HepG2 (cell line): ENCODE data around the gene IMPDH1. TPM values are rescaled to one million over a fixed set of nuclear protein-coding genes. Genes with fewer than 3 reads are reported as not detected.

Source experiments
- ATF3 ChIP-seq: sonication (generic); formaldehyde crosslinking; IDR thresholded peaks from 2 replicates; pipeline ENCODE4 v1.4.0; 2020; ENCODE audit warnings: missing genetic modification reagents
- DMAP1 ChIP-seq: IDR thresholded peaks from 2 replicates; pipeline ENCODE4 v1.6.1; 2016
- MAZ ChIP-seq, 2 experiments: sonication (generic) in 1 of 2; formaldehyde crosslinking in 1 of 2; IDR thresholded peaks; 2 replicates each; pipeline versions ENCODE4 v1.5.0 to v1.6.1; 2012 to 2020; ENCODE audit warnings: low read depth in 2 of 2, mild to moderate bottlenecking in 2 of 2, borderline replicate concordance in 1 of 2, improper control_type of control experiment in 1 of 2, low read length in 1 of 2, missing genetic modification reagents in 1 of 2, moderate library complexity in 1 of 2
- MED8 ChIP-seq: sonication (generic); formaldehyde crosslinking; IDR thresholded peaks from 2 replicates; pipeline ENCODE4 v1.8.1; 2023; ENCODE audit warnings: mild to moderate bottlenecking, missing genetic modification reagents; ENCODE audit not compliant: insufficient replicate concordance
- MEIS1 ChIP-seq: sonication (generic); formaldehyde crosslinking; IDR thresholded peaks from 2 replicates; pipeline ENCODE4 v1.9.0; 2021; ENCODE audit warnings: mild to moderate bottlenecking, missing genetic modification reagents, moderate library complexity, borderline replicate concordance
- RAD21 ChIP-seq: fragments of 450-650 bp; formaldehyde crosslinking; IDR thresholded peaks from 2 replicates; pipeline ENCODE4 v1.5.0; 2020; ENCODE audit warnings: mild to moderate bottlenecking
- RARA ChIP-seq: IDR thresholded peaks from 2 replicates; pipeline ENCODE4 v1.6.1; 2016; ENCODE audit warnings: missing genetic modification reagents, missing compliant biosample characterization
- SOX5 ChIP-seq: IDR thresholded peaks from 2 replicates; pipeline ENCODE4 v1.6.1; 2016; ENCODE audit warnings: borderline replicate concordance
- ZKSCAN5 ChIP-seq: sonication (generic); formaldehyde crosslinking; IDR thresholded peaks from 2 replicates; pipeline ENCODE4 v1.5.1; 2020; ENCODE audit warnings: mild to moderate bottlenecking, missing genetic modification reagents
- ZMYM3 ChIP-seq: sonication (generic); formaldehyde crosslinking; IDR thresholded peaks from 2 replicates; pipeline ENCODE4 v1.5.1; 2020; ENCODE audit warnings: mild to moderate bottlenecking, missing genetic modification reagents
- ZNF264 ChIP-seq: sonication (generic); formaldehyde crosslinking; IDR thresholded peaks from 2 replicates; pipeline ENCODE4 v1.4.0; 2020; ENCODE audit warnings: missing genetic modification reagents
- ZNF543 ChIP-seq: sonication (generic); formaldehyde crosslinking; IDR thresholded peaks from 2 replicates; pipeline ENCODE4 v1.4.0; 2020; ENCODE audit warnings: mild to moderate bottlenecking, missing genetic modification reagents
- ZNF563 ChIP-seq: sonication (generic); formaldehyde crosslinking; IDR thresholded peaks from 2 replicates; pipeline ENCODE4 v1.8.0; 2022; ENCODE audit warnings: mild to moderate bottlenecking, moderate library complexity, missing genetic modification reagents
- ZNF572 ChIP-seq: sonication (generic); formaldehyde crosslinking; IDR thresholded peaks from 2 replicates; pipeline ENCODE4 v1.5.1; 2020; ENCODE audit warnings: mild to moderate bottlenecking, missing genetic modification reagents
- ZNF644 ChIP-seq: IDR thresholded peaks from 2 replicates; pipeline ENCODE4 v1.6.1; 2016; ENCODE audit warnings: low read depth
- ZNF772 ChIP-seq: sonication (generic); formaldehyde crosslinking; IDR thresholded peaks from 2 replicates; pipeline ENCODE4 v1.5.0; 2020; ENCODE audit warnings: mild to moderate bottlenecking, missing genetic modification reagents
- ZNF816 ChIP-seq: sonication (generic); formaldehyde crosslinking; IDR thresholded peaks from 2 replicates; pipeline ENCODE4 v1.8.0; 2022; ENCODE audit warnings: missing genetic modification reagents, mild to moderate bottlenecking, borderline replicate concordance
- ZNF839 ChIP-seq: sonication (generic); formaldehyde crosslinking; IDR thresholded peaks from 2 replicates; pipeline ENCODE4 v1.4.0; 2020; ENCODE audit warnings: missing genetic modification reagents, mild to moderate bottlenecking, borderline replicate concordance
- polyA plus RNA-seq, 8 experiments: library from polyadenylated mRNA; depleted of rRNA in 3 of 8; stranded (reverse) in 7 of 8; unstranded in 1 of 8; fragments of >200 nt; fragmentation: Illumina TruSeq in 4 of 8; extraction: Trizol in 4 of 8; gene quantifications; 2 replicates each; pipeline versions ENCODE4 v1.2.1 to v1.2.3, GENCODE V29; 2011 to 2016; ENCODE audit warnings: low read depth in 4 of 8, missing spikeins in 1 of 8, mixed read lengths in 1 of 8; ENCODE audit not compliant: insufficient read depth in 1 of 8
- total RNA-seq, 5 experiments: library from RNA; depleted of rRNA; stranded (reverse); fragments of >200 nt; fragmentation: Illumina TruSeq; extraction: Trizol; gene quantifications; 2 replicates each; pipeline ENCODE4 v1.2.3, GENCODE V29; 2016; ENCODE audit warnings: low read depth in 1 of 5
- TF ChIP-seq, protein P1 (sequence below): sonication (generic); formaldehyde crosslinking; IDR thresholded peaks from 2 replicates; pipeline ENCODE4 v1.9.0; 2021; ENCODE audit warnings: mild to moderate bottlenecking, missing genetic modification reagents
- TF ChIP-seq, protein P2 (sequence below): sonication (generic); formaldehyde crosslinking; conservative IDR thresholded peaks from 2 replicates; pipeline ENCODE4 v1.4.0; 2020; ENCODE audit warnings: mild to moderate bottlenecking, missing genetic modification reagents, moderate library complexity

IMPDH1 gene
- total and polyA plus RNA-seq, 2 of the 13 experiments (the other 11 are each of a cell fraction or from before 2014, with no cell fraction given), result 22.8 to 34.0 TPM

GRCh38 chr7:128405471-128406313, 4.1 kb downstream of the IMPDH1 start (continued):
- TF ChIP-seq, protein P1, sequence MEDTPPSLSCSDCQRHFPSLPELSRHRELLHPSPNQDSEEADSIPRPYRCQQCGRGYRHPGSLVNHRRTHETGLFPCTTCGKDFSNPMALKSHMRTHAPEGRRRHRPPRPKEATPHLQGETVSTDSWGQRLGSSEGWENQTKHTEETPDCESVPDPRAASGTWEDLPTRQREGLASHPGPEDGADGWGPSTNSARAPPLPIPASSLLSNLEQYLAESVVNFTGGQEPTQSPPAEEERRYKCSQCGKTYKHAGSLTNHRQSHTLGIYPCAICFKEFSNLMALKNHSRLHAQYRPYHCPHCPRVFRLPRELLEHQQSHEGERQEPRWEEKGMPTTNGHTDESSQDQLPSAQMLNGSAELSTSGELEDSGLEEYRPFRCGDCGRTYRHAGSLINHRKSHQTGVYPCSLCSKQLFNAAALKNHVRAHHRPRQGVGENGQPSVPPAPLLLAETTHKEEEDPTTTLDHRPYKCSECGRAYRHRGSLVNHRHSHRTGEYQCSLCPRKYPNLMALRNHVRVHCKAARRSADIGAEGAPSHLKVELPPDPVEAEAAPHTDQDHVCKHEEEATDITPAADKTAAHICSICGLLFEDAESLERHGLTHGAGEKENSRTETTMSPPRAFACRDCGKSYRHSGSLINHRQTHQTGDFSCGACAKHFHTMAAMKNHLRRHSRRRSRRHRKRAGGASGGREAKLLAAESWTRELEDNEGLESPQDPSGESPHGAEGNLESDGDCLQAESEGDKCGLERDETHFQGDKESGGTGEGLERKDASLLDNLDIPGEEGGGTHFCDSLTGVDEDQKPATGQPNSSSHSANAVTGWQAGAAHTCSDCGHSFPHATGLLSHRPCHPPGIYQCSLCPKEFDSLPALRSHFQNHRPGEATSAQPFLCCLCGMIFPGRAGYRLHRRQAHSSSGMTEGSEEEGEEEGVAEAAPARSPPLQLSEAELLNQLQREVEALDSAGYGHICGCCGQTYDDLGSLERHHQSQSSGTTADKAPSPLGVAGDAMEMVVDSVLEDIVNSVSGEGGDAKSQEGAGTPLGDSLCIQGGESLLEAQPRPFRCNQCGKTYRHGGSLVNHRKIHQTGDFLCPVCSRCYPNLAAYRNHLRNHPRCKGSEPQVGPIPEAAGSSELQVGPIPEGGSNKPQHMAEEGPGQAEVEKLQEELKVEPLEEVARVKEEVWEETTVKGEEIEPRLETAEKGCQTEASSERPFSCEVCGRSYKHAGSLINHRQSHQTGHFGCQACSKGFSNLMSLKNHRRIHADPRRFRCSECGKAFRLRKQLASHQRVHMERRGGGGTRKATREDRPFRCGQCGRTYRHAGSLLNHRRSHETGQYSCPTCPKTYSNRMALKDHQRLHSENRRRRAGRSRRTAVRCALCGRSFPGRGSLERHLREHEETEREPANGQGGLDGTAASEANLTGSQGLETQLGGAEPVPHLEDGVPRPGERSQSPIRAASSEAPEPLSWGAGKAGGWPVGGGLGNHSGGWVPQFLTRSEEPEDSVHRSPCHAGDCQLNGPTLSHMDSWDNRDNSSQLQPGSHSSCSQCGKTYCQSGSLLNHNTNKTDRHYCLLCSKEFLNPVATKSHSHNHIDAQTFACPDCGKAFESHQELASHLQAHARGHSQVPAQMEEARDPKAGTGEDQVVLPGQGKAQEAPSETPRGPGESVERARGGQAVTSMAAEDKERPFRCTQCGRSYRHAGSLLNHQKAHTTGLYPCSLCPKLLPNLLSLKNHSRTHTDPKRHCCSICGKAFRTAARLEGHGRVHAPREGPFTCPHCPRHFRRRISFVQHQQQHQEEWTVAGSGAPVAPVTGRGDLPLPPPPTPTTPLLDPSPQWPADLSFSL (CRISPR knock-in tag), result no peak
- no peak for TF ChIP-seq ATF3 (CRISPR knock-in tag)
- TF ChIP-seq, protein P2, sequence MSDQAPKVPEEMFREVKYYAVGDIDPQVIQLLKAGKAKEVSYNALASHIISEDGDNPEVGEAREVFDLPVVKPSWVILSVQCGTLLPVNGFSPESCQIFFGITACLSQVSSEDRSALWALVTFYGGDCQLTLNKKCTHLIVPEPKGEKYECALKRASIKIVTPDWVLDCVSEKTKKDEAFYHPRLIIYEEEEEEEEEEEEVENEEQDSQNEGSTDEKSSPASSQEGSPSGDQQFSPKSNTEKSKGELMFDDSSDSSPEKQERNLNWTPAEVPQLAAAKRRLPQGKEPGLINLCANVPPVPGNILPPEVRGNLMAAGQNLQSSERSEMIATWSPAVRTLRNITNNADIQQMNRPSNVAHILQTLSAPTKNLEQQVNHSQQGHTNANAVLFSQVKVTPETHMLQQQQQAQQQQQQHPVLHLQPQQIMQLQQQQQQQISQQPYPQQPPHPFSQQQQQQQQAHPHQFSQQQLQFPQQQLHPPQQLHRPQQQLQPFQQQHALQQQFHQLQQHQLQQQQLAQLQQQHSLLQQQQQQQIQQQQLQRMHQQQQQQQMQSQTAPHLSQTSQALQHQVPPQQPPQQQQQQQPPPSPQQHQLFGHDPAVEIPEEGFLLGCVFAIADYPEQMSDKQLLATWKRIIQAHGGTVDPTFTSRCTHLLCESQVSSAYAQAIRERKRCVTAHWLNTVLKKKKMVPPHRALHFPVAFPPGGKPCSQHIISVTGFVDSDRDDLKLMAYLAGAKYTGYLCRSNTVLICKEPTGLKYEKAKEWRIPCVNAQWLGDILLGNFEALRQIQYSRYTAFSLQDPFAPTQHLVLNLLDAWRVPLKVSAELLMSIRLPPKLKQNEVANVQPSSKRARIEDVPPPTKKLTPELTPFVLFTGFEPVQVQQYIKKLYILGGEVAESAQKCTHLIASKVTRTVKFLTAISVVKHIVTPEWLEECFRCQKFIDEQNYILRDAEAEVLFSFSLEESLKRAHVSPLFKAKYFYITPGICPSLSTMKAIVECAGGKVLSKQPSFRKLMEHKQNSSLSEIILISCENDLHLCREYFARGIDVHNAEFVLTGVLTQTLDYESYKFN, result no peak
- peak; percentile 65; the same call in 1 of the 2 replicates for TF ChIP-seq ZNF772
- TF ChIP-seq ZNF816 (CRISPR knock-in tag), result no peak
- peak; percentile 82 for TF ChIP-seq ZNF563
- TF ChIP-seq MED8 (CRISPR knock-in tag), result no peak
- no peak for TF ChIP-seq ZMYM3
- no peak for TF ChIP-seq DMAP1
- TF ChIP-seq RARA (CRISPR knock-in tag), result no peak
- TF ChIP-seq MEIS1 (CRISPR knock-in tag), result 0 out of 2 replicates have a peak, but pooled peaks have one; percentile 23
- no peak for TF ChIP-seq ZKSCAN5 (CRISPR knock-in tag)
- no peak for TF ChIP-seq ZNF543 (CRISPR knock-in tag)
- TF ChIP-seq ZNF264, result no peak
- no peak for TF ChIP-seq ZNF644
- peak; percentile 35; the same call in 1 of the 2 replicates for TF ChIP-seq RAD21 (CRISPR knock-in tag)
- no peak for TF ChIP-seq ZNF839
- no peak for TF ChIP-seq MAZ (IDR thresholded peaks at IDR 0.05; ENCODE audit: borderline replicate concordance, low read depth, low read length)
- peak; percentile 59; the same call in 1 of the 2 replicates for TF ChIP-seq MAZ (CRISPR knock-in tag; IDR thresholded peaks at IDR 0.05; ENCODE audit: low read depth)
- no peak for TF ChIP-seq ZNF572 (CRISPR knock-in tag)
- no peak for TF ChIP-seq SOX5 (CRISPR knock-in tag)
